Liver (tissue), 3 donors: ENCODE data around the gene PDE10A.

ENCODE experiments used
- CTCF ChIP-seq: fragments of 150-350 bp; IDR thresholded peaks from 2 replicates; pipeline ENCODE4 v1.5.1; 2017; ENCODE audit warnings: improper control_type of control experiment, low read depth, low read length; ENCODE audit not compliant: missing input control
- NR2F2 ChIP-seq: IDR thresholded peaks from 2 replicates; pipeline ENCODE4 v1.6.1; 2016; ENCODE audit warnings: antibody characterized with exemption
- YY1 ChIP-seq: IDR thresholded peaks from 2 replicates; pipeline ENCODE4 v1.6.1; 2016; ENCODE audit warnings: antibody characterized with exemption, mild to moderate bottlenecking
- donor health status: healthy.
- donor health status: healthy.

GRCh38 chr6:165376100-165376499 lies 286.9 kb downstream of the PDE10A start:
- TF ChIP-seq YY1 (no peak), CTCF (no peak), NR2F2 (no peak)
